Fibroblast of skin of left biceps (primary cell): ENCODE data around the gene RXFP2.

Experiments
- DNase-seq, 2 experiments: peaks; one replicate each; pipeline ENCODE4 v3.0.0-alpha.2; 2013; ENCODE audit warnings: low read depth in 2 of 2

RXFP2 gene

DNA sequence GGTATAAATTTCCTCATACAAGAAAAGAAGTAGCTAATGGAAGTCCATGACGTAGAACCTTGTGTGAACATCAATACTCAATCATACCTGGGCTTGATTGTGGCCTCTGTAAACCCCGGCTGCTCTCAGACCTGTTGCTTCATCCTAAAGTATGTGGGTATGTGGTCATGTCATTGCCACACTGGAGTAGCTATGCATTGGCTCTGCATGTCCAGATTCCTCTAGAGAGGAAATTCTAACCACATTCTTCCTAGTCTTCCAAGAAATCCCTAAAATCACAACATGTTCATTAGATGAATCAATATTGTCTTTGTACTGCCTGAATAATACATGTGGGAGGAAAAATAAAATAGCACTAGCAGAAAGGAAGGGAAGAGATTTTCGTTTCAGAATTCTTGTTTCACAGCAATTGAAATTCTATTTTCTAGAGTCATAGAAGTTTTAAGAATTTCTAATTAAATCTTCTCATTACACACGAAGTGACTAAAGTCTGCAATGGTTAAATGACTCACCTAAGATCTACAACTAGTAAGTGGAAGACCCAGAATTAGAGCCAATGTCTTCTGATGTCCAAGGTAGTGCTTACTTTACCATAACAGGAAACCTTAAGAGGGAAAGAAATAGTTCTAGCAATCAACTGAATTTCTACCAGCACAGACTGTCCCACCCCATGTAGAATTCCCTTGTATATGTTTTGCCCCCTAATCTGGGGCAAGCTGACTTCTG lies 28.0 kb downstream of the RXFP2 start:
- peak; percentile 82 to 86 for DNase-seq

DNA sequence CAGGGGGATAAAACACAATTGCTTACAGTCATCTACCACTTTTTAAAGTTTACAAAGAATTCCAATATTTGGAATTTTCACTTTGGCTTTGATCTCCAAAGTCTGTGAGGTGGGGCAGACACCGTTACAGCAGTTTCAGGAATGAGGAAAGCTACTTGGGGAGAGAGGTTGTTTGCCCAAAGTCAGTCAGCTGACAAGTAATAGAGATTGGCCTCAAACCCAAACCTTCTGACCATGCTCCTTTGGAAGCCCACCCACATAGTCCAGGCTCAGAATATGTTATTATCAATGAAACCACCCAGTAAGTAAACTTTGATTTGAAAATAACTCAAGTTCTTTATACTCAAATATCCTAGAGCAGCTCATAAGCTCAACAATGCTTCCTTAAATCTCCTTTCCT lies 29.0 kb downstream of the RXFP2 start:
- DNase-seq: no peak

DNA sequence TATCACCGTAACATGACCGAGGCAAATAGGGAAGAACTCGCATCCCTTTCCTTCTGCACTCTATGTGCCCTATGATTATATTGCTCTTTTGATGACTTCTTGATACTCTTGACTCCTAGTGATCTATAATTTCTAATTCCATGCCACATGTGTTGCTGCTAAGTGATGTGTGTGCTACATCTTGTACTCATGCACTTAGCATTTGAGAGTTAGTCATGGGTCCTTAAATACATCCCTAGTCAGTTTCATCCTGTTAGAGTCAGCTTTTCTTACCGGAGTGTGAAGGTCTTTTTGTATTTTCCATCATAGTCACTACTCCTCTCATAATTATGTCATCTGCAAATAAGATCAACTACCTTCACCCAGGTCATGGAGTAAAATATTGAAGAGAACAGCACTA lies 30.2 kb downstream of the RXFP2 start:
- no peak for DNase-seq

DNA sequence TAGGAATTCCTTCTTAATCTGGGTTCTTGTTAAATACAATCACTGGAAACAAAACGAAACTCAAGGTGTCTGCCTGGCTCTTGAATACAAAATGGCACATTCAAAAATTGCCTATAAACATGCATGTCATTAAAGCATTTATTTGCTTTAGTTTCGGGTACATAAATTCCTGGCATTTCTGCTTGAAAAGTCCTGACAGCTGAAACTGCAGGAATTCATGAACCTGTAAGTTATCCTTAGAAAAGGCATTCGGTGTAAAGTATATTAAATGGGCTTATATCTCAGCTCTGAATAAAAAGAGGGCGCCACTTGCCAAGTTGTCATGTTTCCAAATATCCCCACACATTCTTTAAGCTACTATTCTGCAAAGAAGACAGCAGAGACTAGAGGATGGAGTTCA lies 32.9 kb downstream of the RXFP2 start:
- no peak for DNase-seq

DNA sequence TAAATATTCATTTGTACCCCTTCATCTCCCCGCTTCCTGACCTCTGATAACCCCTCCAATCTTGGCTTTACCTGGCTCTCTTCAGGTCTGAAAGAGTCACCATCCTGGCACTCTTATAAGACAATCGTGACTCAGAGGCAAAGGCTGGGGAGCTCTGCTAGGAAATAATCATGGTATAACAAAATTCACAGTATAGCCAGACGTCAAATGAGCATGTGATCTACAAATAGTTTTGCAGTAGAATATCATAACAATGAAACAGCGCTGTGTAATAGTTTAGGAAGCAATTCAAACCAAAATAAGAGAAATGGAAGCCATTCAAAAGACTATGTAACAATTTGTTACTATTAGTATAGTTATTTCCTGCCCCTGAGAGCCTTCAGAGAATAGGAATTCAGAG lies 34.2 kb downstream of the RXFP2 start:
- no peak for DNase-seq

DNA sequence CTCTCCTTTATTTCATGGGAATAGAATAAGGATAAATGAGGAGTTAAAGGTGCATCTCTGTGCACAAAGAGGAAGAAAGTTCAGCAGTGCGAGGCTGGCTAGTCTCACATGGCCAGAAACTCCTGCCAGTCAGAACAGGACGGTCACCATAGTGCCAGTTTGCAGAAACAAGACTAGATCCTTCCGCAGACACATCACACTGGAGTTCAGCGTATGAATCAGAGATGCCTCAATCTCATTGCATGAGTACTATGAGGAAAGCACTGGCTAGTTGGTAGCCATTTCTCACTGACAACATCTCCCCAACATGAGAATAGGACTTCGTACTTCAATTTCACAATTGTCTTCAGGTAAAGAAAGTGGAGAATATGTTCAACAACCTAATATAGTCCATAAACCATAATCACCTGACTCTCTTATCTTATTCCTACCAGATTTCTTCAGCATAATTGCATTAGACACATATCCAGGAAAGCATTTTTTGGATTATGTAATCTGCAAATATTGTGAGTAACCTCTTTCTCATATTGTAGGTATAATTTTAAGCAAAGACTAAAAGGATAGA lies 34.9 kb downstream of the RXFP2 start:
- DNase-seq: no peak

DNA sequence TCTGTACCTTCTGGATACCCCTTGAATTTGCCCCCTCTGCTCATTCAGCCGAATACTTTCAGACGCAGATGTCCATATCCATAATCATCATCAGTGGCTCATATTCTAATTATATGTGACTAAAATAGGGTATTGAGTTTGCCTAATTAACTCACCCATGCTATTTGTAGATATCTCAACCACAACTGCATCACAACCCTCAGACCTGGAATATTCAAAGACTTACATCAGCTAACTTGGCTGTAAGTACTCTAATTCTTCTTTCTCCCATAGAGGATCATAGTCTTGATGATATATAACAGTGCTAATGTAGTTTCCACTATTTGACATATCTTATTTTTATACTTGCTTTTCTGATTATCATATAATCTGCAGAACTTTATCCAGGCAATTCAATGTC lies 35.8 kb downstream of the RXFP2 start:
- no peak for DNase-seq

DNA sequence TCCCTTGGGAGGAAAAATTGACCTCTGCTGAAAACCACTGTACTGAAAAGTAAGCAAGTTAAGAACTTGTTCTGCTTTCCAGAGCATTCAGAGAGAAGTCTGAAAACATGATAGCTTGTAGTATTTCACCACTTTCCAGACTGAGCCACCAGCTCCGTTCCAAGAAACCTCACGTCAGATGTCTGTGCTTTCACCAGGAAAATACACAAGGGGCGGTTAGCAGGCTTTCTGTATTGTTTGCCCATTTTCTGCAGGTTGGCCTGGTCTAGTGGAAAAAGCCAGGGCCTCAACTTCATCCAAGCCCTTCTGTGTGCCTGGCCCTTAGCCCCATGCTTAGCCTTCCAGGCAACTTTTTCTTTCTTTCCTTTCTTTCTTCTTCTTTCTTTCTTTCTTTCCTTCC lies 36.4 kb downstream of the RXFP2 start:
- no peak for DNase-seq

DNA sequence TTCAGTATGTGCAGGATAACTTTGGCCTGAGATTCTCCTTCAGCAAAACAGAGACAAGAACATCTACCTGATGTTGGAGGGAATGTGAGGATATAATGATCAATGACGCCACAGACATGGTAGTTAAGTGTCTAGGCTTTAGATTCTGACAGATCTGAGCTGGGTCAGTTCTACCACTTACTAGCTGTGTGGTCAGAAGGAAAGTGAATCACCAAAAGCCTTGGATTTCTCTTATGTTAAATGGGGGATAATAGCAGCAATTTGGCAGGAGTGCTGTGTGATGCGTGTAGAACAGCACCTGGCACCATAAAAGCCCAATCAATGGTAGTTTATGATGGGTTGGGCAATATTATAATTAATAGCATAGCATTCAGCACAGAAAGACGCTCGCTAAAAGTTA lies 41.7 kb downstream of the RXFP2 start:
- no peak for DNase-seq

DNA sequence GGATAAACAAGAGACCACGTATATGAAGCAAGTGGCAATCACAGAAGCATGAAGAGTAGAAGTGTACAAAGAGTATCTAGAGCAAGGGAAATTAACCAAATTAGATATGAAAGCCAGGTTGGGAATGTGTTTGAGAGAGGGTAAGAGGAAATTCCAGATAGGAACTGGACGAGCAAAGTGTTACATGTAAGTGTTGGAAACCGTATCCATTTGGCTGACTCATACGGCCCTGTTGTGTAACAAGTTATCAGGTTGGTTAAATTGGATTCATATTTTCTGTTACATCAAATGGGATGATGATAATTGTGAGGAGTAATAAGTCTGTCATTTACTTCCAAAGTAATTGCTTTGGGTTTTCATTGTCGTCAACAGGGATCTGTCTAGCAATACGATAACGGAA lies 46.7 kb downstream of the RXFP2 start:
- DNase-seq: no peak

DNA sequence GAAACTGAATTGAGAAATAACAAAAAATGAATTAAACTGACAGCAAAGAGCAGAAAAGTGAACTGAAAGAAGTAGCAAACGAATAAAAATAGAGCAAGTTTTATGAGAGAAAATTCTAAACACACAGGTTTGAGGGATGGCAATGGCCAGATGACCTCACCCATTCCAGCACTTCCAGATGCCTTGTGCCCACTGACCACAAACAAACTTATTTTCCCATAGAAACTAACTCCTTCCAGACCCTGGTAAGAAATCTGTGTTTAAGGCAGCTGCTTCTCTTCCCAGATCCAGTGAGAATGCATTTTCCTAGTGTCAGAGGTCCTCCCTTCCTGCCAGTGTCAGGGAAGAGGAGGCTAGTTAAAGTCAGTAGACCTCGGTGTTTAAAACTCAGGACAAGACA lies 51.7 kb downstream of the RXFP2 start:
- no peak for DNase-seq

DNA sequence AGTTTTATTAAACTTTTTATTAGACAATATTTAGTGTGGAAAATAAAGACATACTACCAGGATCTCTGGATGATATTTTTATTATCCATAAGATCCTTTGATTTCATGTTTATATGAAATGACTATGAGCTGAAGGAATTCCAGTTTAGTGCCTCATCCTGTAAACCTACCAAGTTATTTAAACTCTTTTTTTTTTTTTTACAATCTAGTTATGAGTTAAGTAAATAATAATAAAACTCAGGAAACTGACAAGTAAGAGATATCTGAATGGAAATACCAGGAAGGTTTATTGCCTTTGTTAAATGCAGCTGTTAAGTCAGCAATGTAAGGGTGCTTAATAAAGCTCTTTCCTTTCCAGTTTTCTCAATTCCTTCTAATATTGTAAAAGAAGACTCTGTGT lies 53.9 kb downstream of the RXFP2 start:
- DNase-seq: no peak

DNA sequence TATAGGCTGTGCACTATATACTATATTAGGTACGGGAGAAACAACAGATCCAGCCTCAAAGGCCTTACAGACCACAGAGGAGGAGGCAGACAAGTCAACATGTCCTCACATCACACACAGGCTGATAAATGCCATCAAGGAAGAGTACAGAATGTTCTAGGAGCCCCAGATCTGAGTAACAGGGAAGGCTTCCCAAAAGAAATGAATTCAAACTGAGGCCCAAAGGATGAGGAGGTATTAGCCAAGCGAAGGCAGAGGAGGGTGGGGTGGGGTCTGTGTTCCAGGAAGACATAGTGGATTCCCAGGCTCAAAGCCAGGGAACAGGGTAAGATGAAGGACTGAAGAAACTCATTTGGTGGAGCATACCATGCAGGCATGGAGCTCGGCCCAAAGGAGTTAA lies 55.1 kb downstream of the RXFP2 start:
- no peak for DNase-seq

DNA sequence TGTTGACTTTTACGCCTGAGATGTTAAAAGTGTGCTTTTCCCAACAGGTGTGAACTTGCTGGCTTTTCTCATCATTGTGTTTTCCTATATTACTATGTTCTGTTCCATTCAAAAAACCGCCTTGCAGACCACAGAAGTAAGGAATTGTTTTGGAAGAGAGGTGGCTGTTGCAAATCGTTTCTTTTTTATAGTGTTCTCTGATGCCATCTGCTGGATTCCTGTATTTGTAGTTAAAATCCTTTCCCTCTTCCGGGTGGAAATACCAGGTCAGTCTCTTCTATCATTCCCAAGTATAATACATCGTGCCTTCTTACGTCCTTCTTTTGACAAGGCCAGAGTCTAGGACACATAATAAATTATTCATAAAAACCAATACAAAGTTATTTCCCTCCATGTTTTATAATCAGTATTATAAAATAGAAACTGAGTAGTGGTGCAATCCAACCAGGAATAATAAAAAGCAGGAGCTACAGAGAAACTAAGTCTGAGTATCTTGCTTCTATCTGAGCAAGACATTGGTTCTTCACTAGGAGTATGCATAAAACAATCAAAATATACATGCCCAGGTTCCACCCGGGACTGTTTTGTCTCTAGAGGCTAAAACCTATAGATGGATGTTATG lies 57.9 kb downstream of the RXFP2 start:
- no peak for DNase-seq

DNA sequence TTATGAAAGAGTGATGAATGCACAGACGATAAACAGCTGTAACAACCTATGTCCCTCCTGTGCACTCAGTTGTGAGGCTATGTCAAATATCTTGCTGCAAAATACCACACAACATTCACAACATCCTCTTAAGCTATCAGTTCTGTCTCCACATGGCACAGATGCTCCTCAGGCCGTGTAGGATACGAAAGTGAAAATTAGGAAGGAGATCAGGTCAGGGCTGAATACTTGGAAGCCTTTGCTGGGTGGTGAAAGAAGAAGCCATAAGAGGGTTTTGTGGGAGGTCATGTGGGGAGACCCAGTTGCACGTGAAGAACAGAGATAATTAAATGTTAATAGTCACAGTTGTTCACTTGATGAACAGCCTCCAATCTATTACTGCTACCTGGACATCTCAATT lies 58.9 kb downstream of the RXFP2 start:
- no peak for DNase-seq

DNA sequence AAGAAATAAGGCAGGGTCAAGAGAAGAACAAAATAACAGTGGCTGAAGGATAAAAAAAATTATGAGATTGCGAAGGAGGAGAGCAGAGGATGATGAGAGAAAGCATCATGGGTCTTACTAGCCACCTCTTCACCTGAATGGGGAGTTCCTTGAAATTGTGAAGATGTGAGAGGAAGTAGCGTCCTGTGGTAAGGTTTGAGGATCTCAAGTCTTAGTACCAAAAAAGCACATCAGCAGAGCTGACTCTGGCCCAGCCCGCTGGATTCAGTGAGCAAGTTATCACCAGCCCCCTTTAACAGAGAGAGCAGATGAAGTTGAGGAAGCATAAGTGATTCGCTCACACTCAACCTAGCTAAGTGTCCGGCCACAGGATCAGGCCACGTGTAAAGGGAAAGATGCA lies 61.8 kb downstream of the RXFP2 start:
- no peak for DNase-seq

DNA sequence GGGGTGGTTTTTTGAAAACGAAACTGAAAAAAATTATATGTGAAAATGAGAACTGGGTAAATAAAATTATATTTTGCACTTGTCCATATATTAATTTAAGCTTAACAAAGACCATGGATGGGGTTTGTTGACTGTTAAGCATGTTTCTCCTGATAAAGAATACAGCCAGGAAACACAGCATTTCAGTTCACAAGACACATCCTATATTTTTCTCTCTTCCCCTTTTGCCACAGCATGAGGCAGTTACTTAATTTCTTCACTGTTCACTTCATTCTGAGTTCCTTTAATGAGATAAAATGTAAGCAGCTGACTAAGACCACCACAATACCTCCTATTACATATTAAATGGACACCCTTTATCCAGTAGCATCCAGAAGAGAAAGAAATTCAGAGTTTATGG lies 64.0 kb downstream of the RXFP2 start:
- no peak for DNase-seq

DNA sequence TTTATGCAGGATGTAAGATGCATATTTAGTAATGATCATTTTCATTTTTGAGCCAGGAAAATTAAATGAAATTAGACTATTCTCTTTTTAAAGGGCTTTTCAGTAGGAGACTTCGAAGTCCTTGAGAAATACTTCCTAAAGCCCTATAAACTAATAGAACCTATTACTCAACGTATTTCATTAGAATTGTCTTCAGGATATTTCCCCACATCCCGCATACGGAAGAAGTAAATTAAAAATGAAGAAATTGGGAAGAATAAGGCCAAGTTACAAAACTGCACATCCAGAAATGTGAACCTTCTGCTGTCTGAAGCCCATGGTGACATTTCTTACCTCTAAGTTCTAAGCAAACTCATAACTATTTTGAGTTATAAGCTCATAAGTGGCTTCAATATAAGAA lies 66.5 kb downstream of the RXFP2 start:
- DNase-seq: no peak

DNA sequence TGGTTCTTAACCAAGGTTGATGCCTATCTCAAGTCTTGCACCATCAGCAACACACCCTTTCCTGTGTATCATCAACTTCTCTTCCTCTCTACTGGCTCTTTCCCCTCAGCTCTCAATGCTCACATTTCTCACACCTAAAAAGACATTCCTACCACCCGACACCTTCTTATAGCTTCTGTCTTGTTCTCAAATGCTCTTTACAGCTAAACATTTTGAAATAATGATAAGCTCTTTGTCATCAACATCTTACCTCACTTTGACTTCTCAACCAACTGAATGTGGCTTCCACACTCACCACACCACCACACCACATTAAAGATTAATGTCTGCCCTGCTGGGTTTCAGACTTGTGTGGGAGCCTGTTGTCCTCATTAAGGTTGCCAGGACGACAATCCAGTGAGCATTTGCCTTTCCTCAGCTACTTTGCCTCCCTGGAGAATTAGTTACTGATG lies 67.8 kb downstream of the RXFP2 start:
- DNase-seq: no peak

DNA sequence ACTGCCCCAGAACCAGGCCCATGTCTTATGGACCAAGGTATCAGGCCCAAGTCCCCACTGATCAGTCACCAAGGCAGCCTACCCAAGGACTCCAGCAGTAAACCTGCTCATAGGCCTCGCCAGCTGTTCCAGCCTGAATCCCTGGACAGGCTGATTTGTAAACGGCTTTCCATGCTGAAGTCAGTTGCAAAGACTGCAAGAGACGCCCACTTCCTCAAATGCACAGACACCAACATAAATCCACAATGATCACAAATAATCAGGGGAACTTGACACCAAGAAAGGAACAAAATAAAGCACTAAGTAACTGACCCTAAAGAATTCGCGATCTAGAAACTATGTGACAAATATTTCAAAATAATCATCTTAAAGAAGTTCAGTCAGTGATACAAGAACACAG lies 75.2 kb downstream of the RXFP2 start:
- DNase-seq: no peak

DNA sequence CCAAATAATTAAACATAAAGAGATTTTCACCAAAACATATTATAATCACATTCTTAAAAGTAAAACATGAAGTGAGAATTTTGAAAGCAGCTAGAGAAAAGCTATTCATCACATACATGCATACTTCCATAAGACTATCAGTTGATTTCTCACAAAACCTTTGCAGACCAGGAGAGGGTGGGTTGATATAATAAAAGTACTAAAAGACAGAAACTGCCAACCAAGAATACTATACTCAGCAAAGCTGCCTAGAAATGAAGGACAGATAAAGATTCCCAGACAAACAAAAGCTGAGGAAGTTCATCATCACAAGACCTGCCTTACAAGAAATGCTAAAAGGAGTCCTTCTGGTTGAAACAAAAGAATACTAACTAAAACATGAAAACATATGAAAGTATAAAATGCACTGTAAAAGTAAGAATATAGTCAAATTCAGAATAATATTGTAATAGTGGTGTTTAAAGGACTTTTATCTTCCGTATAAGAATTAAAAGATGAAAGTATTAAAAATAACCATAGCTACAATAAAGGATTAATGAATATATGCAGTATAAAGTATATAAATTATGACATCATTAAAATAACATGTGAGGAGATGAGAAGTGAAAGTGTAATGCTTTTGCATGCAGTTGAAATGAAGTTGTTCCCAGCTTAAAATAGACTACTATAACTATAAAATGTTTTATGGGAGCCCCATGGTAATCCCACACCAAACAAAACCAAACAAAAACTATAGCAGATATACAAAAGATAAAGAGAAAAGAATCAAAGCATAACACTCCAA lies 76.2 kb downstream of the RXFP2 start:
- no peak for DNase-seq

DNA sequence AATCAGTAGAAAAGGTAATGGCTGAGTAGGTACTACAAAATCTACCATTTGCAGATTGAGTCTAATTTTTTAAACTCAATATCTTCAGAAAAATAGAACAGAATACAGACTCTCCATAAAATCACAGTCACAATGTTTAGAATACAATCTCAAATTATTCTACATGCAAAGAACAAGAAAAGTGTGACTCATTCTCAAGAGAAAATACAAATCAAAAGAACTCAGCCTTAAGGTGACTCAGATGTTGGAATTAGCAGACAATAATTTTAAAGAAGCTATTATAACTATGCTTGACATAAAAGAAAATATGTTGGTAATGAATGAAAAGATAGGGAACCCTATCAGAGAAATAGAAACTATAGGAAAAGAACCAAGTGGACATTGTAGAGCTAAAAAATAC lies 78.9 kb downstream of the RXFP2 start:
- no peak for DNase-seq
